Skin epidermis (tissue), 12 donors: ENCODE results near the gene NKD1.
"Not testable (repeated sequence)": the region's sequence is repeated elsewhere in the genome, so short reads cannot be mapped to it uniquely, and the experiment has no call there.

Experiments used
- H3K27ac ChIP-seq, 21 experiments: fragments of 200-600 bp; sonication (generic) in 11 of 21; one replicate each; pipeline ENCODE4 v1.5.0; 2020; ENCODE audit warnings: mild to moderate bottlenecking in 3 of 21, inconsistent platforms in 2 of 21, moderate library complexity in 2 of 21
- H3K4me3 ChIP-seq, 7 experiments: fragments of 200-600 bp; sonication (generic) in 2 of 7; one replicate each; pipeline ENCODE4 v1.5.0; 2020; ENCODE audit warnings: inconsistent platforms in 2 of 7, mild to moderate bottlenecking in 2 of 7, moderate library complexity in 1 of 7

Gene NKD1

GRCh38 chr16:50572700-50573099, 24.5 kb downstream of the NKD1 start:
- Histone ChIP-seq H3K4me3 (no peak overlapping the region), H3K27ac (no peak overlapping the region)

- no peak overlapping the region for H3K4me3 ChIP-seq
- no peak overlapping the region for H3K27ac ChIP-seq
Observed at GRCh38 chr16:50573279-50573678, 25.1 kb downstream of the NKD1 start.

GRCh38 chr16:50573947-50574744, 25.9 kb downstream of the NKD1 start:
- Histone ChIP-seq H3K27ac (peak overlapping the region in 13 of 21 experiments; percentile 4 to 73 (median 47)), H3K4me3 (no peak overlapping the region)

- peak overlapping the region in 13 of 21 experiments; percentile 4 to 73 (median 47) for H3K27ac ChIP-seq
Observed at GRCh38 chr16:50574745-50575136, 26.5 kb downstream of the NKD1 start.

GRCh38 chr16:50575743-50576142, 27.5 kb downstream of the NKD1 start:
- Histone ChIP-seq H3K4me3 (no peak overlapping the region), H3K27ac (peak overlapping the region in 4 of 21 experiments; percentile 4 to 54 (median 20))

More at GRCh38 chr16:50574745-50575136, 26.5 kb downstream of the NKD1 start:
- no peak overlapping the region for H3K4me3 ChIP-seq

GRCh38 chr16:50576403-50577113, 28.4 kb downstream of the NKD1 start:
- Histone ChIP-seq H3K4me3 (no peak overlapping the region), H3K27ac (peak overlapping the region in 1 of 21 experiments; percentile 33)

GRCh38 chr16:50578137-50578536, 29.9 kb downstream of the NKD1 start:
- Histone ChIP-seq H3K4me3 (no peak overlapping the region), H3K27ac (no peak overlapping the region)

- not testable (repeated sequence) for H3K4me3 ChIP-seq, H3K27ac ChIP-seq
Observed at GRCh38 chr16:50579373-50579772, 31.2 kb downstream of the NKD1 start.

- no peak overlapping the region for H3K4me3 ChIP-seq
- H3K27ac ChIP-seq = no peak overlapping the region
Observed at GRCh38 chr16:50580180-50580798, 32.1 kb downstream of the NKD1 start.

GRCh38 chr16:50581845-50582244, 33.6 kb downstream of the NKD1 start:
- no peak overlapping the region for H3K27ac ChIP-seq
- H3K4me3 ChIP-seq = no peak overlapping the region

GRCh38 chr16:50583211-50583610, 35.0 kb downstream of the NKD1 start:
- Histone ChIP-seq H3K4me3 (no peak overlapping the region), H3K27ac (no peak overlapping the region)

GRCh38 chr16:50584033-50584722, 36.0 kb downstream of the NKD1 start:
- Histone ChIP-seq H3K27ac (peak overlapping the region in 3 of 21 experiments; percentile 21 to 54 (median 47)), H3K4me3 (no peak overlapping the region)

- H3K27ac ChIP-seq = peak overlapping the region in 14 of 21 experiments; percentile 11 to 64 (median 46)
- no peak overlapping the region for H3K4me3 ChIP-seq
Observed at GRCh38 chr16:50585331-50585776, 37.2 kb downstream of the NKD1 start.

GRCh38 chr16:50587543-50587942, 39.3 kb downstream of the NKD1 start:
- no peak overlapping the region for H3K27ac ChIP-seq

GRCh38 chr16:50588276-50588675, 40.1 kb downstream of the NKD1 start:
- peak overlapping the region in 2 of 21 experiments; percentile 65 to 70 for H3K27ac ChIP-seq
- H3K4me3 ChIP-seq = no peak overlapping the region

More at GRCh38 chr16:50587543-50587942, 39.3 kb downstream of the NKD1 start:
- H3K4me3 ChIP-seq = no peak overlapping the region

- Histone ChIP-seq H3K27ac (peak overlapping the region in 1 of 21 experiments; percentile 27), H3K4me3 (no peak overlapping the region)
Observed at GRCh38 chr16:50591209-50591608, 43.0 kb downstream of the NKD1 start.

- H3K27ac ChIP-seq = peak overlapping the region in 1 of 21 experiments; percentile 22
- H3K4me3 ChIP-seq = no peak overlapping the region
Observed at GRCh38 chr16:50591800-50592771, 43.9 kb downstream of the NKD1 start.

- Histone ChIP-seq H3K27ac (peak overlapping the region in 1 of 21 experiments; percentile 22), H3K4me3 (no peak overlapping the region)
Observed at GRCh38 chr16:50592996-50593395, 44.8 kb downstream of the NKD1 start.
